Activated CD8-positive, alpha-beta T cell treated with anti-CD3 and anti-CD28 coated beads, Interleukin-2, amount 10 ng/mL, durations not matched to agents 7 days and 5 days (primary cell): ENCODE measurements around the gene TRAPPC1. TPM values are rescaled to one million over a fixed set of nuclear protein-coding genes. Genes with fewer than 3 reads are reported as not detected.

ENCODE experiments used
- ATAC-seq: fragments of 150-1000 bp; cut with Tn5 transposase; one replicate; pipeline ENCODE4 v1.10.0; 2021; ENCODE audit warnings: moderate library complexity
- CTCF ChIA-PET: fragments of 350-600 bp; sonication (Branson Sonifier 250); formaldehyde crosslinking; loops from one replicate; lab custom pipeline; 2021; ENCODE audit warnings: antibody characterized with exemption; lab: Charles Lee
- POLR2A ChIA-PET: fragments of 350-600 bp; sonication (Branson Sonifier 250); formaldehyde crosslinking; loops from one replicate; lab custom pipeline; 2021; ENCODE audit warnings: antibody characterized with exemption; lab: Charles Lee
- DNase-seq: peaks from one replicate; pipeline ENCODE4 v3.0.0-alpha.2; 2020
- H3K27ac Mint-ChIP-seq: one replicate; pipeline ENCODE4 v1.8.0; 2021; ENCODE audit warnings: mild to moderate bottlenecking, mixed read lengths
- H3K27me3 Mint-ChIP-seq: one replicate; pipeline ENCODE4 v1.8.0; 2021; ENCODE audit warnings: low read depth, mixed read lengths
- H3K36me3 Mint-ChIP-seq: one replicate; pipeline ENCODE4 v1.8.0; 2021; ENCODE audit warnings: low read depth, mixed read lengths
- H3K4me1 Mint-ChIP-seq: one replicate; pipeline ENCODE4 v1.8.0; 2021; ENCODE audit warnings: low read depth, mixed read lengths
- H3K4me3 Mint-ChIP-seq: one replicate; pipeline ENCODE4 v1.8.0; 2021; ENCODE audit warnings: mild to moderate bottlenecking, mixed read lengths
- H3K9me3 Mint-ChIP-seq: one replicate; pipeline ENCODE4 v1.8.0; 2022; ENCODE audit warnings: mixed read lengths; ENCODE audit not compliant: insufficient read depth
- total RNA-seq, 2 experiments: library from RNA; stranded (reverse); gene quantifications; one replicate each; pipeline ENCODE4 v1.2.3, GENCODE V29; 2021

Gene TRAPPC1
- total RNA-seq, 2 experiments from 2014 or later = 248 to 278 TPM

DNA sequence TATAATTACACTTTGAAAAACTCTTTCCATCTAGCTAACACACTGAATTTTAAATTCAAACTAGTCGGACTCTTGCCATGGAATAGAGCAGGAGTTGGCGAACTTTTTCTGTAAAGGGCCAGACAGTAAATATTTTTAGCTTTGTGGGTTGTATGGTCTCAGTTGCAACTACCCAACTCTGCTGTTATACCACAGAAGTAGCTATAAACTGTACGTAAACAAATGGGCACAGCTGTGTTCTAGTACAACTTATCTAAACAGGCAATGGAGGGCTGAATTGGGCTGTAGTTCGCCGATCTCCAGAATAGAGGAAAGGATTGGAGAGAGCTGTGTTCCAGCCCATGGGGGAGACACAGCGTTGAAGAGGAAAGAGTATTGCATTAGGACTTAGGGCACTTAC, 9.0 kb upstream of the TRAPPC1 start:
- H3K27me3 Mint-ChIP-seq = no peaks in the 10 kb centered on the region
- H3K9me3 Mint-ChIP-seq = no peaks in the 10 kb centered on the region
- DNase-seq = no peak
- ATAC-seq = no peak
- no peak overlapping the region for H3K27ac Mint-ChIP-seq
- peaks cover 69% of the 10 kb centered on the region for H3K36me3 Mint-ChIP-seq
- ChIA-PET CTCF (interaction anchor here (1.2 to 3.4 kb wide), 4 partner anchors 10 to 170 kb away, joined by 3 to 25 read pairs (median 3); no protein-coding TSS in a partner anchor), POLR2A (interaction anchor here (1.1 to 1.8 kb wide), 2 partner anchors 9 to 18 kb away, joined by 4 to 8 read pairs; partner anchors contain the start of genes CNTROB and TRAPPC1)
- H3K4me3 Mint-ChIP-seq = no peak overlapping the region
- H3K4me1 Mint-ChIP-seq = peaks cover 6% of the 10 kb centered on the region

DNA sequence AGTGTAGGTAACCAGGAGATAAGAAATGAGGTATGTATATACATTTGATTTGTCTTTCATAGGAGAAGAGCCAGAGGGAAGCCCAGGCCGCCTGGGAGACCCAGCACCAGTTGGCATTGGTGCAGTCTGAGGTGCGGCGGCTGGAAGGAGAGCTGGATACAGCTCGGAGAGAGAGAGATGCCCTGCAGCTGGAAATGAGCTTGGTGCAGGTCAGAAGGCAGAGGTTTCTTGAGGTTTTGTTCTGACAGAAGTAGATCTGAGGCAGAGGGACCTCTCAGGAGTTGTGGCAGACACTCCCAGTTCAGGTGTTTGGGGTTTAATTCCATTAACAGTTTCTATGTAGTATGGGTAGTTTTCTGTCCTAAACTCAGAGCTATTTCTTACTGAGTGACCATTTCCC, 8.3 kb upstream of the TRAPPC1 start:
- no peak for DNase-seq
- peaks cover 11% of the 10 kb centered on the region for H3K4me1 Mint-ChIP-seq
- POLR2A ChIA-PET = interaction anchor here (1.1 to 1.8 kb wide), 2 partner anchors 8 to 18 kb away, joined by 4 to 8 read pairs; partner anchors contain the start of genes CNTROB and TRAPPC1
- no peak for ATAC-seq
- no peak overlapping the region for H3K4me3 Mint-ChIP-seq
- CTCF ChIA-PET = interaction anchor here (0.7 to 3.4 kb wide), 3 partner anchors 24 to 139 kb away, joined by 3 to 25 read pairs (median 3); partner anchors contain the start of gene RNF227
- no peak overlapping the region for H3K27ac Mint-ChIP-seq
- peaks cover 71% of the 10 kb centered on the region for H3K36me3 Mint-ChIP-seq
- H3K27me3 Mint-ChIP-seq = no peaks in the 10 kb centered on the region
- H3K9me3 Mint-ChIP-seq = no peaks in the 10 kb centered on the region

DNA sequence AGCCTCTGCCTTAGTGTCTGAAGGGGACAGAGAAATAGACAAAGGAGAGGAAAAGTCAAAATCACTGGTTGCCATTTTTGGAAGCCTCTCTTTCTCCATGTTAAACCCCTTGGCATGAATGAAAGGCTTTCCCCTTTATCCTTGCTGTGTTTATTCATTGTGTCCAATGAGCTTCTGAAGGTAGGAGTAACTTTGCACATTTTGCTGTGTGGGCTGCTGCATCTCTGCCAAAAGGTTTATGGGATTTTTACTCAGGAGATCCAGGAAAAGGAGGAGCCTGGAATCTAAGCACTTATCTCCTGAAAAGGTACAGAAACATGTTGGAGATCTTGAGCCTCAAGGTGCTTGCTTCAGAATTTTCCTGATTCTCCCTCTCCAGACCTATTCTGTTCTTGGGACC, 4.1 kb upstream of the TRAPPC1 start:
- ATAC-seq (no peak), DNase-seq (no peak)
- POLR2A ChIA-PET = interaction anchor here (0.8 kb wide), 1 partner anchor 54 kb away, joined by 3 read pairs; no protein-coding TSS in a partner anchor
- no peak overlapping the region for H3K4me3 Mint-ChIP-seq
- H3K4me1 Mint-ChIP-seq = peaks cover 38% of the 10 kb centered on the region
- H3K27me3 Mint-ChIP-seq = no peaks in the 10 kb centered on the region
- CTCF ChIA-PET = interaction anchor here (1.1 to 9.7 kb wide), 5 partner anchors 9 to 73 kb away, joined by 3 to 128 read pairs (median 5); no protein-coding TSS in a partner anchor
- no peak overlapping the region for H3K27ac Mint-ChIP-seq
- H3K9me3 Mint-ChIP-seq = no peaks in the 10 kb centered on the region
- peaks cover 57% of the 10 kb centered on the region for H3K36me3 Mint-ChIP-seq

DNA sequence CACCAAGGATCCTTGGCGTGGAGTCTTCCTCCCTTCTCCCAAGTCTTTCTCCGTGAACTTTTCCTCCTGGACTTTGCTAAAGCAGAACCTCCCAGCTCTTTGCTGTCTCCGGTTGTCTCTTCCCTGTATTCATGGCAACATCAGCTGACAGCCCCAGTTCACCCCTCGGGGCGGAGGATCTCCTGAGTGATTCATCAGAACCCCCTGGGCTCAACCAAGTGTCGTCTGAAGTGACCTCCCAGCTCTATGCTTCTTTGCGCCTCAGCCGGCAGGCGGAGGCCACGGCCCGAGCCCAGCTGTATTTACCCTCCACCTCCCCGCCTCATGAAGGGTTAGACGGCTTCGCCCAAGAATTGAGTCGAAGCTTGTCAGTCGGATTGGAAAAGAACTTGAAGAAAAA, 1.2 kb upstream of the TRAPPC1 start:
- no peaks in the 10 kb centered on the region for H3K27me3 Mint-ChIP-seq
- CTCF ChIA-PET = interaction anchor here (0.8 to 9.7 kb wide), 24 partner anchors 8 to 124 kb away, joined by 3 to 128 read pairs (median 6); partner anchors contain the start of genes NAA38 and RNF227

DNA sequence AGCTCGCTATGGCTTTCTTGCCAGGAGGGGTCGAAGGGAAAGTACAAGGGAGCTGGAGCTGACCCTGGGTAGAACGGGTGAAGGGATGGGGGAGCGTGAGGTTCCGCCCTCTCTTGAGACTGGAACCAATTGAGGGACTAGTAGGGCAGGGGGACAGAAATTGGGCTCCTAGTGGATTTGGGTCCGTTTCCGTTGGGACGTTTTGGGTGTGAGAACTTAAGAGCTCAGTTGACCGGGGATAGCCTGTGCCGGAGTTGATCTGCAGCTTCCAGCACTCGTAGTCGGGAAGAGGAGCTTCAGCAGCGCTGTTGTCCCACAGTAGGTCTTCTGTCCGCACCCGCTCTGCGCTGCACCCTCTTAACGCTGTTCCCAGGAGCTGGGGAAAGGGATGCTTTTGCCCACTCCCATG, 741 bp upstream of the TRAPPC1 start:
- Mint-ChIP-seq H3K27ac (peak overlapping the region; percentile 98), H3K9me3 (no peaks in the 10 kb centered on the region), H3K4me3 (peak overlapping the region; percentile 95), H3K36me3 (peaks cover 46% of the 10 kb centered on the region), H3K27me3 (no peaks in the 10 kb centered on the region), H3K4me1 (peaks cover 52% of the 10 kb centered on the region)
- ATAC-seq (peak; percentile 38), DNase-seq (peak; percentile 51)
- POLR2A ChIA-PET = interaction anchor here (0.5 to 4.2 kb wide), 18 partner anchors 8 to 278 kb away, joined by 3 to 44 read pairs (median 4); partner anchors contain the start of genes AURKB, NAA38 and RNF227
- CTCF ChIA-PET = interaction anchor here (0.8 to 9.7 kb wide), 24 partner anchors 9 to 187 kb away, joined by 3 to 128 read pairs (median 6); partner anchors contain the start of genes NAA38 and RNF227

More for the DNA sequence above, 1.2 kb upstream of the TRAPPC1 start:
- peaks cover 52% of the 10 kb centered on the region for H3K4me1 Mint-ChIP-seq
- POLR2A ChIA-PET = interaction anchor here (0.5 to 4.2 kb wide), 14 partner anchors 7 to 278 kb away, joined by 3 to 44 read pairs (median 4); partner anchors contain the start of genes AURKB and RNF227
- H3K36me3 Mint-ChIP-seq = peaks cover 46% of the 10 kb centered on the region
- H3K9me3 Mint-ChIP-seq = no peaks in the 10 kb centered on the region
- peak overlapping the region; percentile 98 for H3K27ac Mint-ChIP-seq
- DNase-seq = peak; percentile 56
- ATAC-seq = no peak
- peak overlapping the region; percentile 95 for H3K4me3 Mint-ChIP-seq

DNA sequence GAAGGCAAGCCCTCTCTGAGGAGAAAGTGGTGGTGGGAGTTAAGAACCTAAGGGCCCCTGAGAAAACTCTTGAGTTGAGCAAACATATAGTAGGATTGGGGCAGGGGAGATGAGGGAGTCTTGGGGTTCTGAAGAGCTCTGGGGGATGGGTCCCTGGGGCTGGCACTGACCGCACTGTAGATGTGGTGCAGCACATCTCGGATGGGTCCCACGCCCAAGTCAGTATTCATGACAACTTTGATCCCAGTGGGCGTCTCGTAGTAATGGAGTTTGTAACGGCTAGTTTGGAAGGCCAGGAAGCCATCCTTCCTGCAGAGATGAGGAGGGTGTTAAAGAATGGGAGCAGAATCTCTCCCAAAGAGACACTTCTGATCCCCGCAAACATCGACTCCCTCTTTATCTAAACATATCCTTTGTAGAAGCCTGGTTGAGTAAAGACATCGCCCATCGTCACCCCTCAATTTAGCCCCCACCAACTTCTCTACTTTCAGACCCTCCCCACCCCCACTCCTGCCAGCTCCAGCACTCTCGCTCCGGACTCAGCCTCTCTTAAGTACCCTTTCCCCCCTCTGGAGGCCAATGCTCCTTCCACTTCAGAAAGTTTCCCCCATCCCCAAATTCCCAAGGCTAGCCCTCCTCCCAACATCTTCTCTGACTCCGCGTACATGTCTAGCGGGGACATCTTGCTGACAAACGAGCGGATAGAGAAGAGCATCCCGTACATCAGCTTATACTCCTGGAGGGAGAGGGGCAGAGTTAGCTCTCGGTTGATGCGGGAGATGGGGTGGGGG, 710 bp downstream of the TRAPPC1 start:
- DNase-seq (no peak), ATAC-seq (no peak)
- Mint-ChIP-seq H3K27ac (peak overlapping the region; percentile 98), H3K4me1 (peaks cover 47% of the 10 kb centered on the region), H3K4me3 (peak overlapping the region; percentile 95), H3K9me3 (no peaks in the 10 kb centered on the region), H3K36me3 (peaks cover 37% of the 10 kb centered on the region), H3K27me3 (no peaks in the 10 kb centered on the region)
- POLR2A ChIA-PET = interaction anchor here (0.9 to 4.2 kb wide), 9 partner anchors 9 to 245 kb away, joined by 4 to 44 read pairs (median 8); partner anchors contain the start of genes NAA38 and RNF227
- CTCF ChIA-PET = interaction anchor here (1.0 to 9.7 kb wide), 9 partner anchors 10 to 188 kb away, joined by 3 to 128 read pairs (median 14); partner anchors contain the start of gene RNF227

DNA sequence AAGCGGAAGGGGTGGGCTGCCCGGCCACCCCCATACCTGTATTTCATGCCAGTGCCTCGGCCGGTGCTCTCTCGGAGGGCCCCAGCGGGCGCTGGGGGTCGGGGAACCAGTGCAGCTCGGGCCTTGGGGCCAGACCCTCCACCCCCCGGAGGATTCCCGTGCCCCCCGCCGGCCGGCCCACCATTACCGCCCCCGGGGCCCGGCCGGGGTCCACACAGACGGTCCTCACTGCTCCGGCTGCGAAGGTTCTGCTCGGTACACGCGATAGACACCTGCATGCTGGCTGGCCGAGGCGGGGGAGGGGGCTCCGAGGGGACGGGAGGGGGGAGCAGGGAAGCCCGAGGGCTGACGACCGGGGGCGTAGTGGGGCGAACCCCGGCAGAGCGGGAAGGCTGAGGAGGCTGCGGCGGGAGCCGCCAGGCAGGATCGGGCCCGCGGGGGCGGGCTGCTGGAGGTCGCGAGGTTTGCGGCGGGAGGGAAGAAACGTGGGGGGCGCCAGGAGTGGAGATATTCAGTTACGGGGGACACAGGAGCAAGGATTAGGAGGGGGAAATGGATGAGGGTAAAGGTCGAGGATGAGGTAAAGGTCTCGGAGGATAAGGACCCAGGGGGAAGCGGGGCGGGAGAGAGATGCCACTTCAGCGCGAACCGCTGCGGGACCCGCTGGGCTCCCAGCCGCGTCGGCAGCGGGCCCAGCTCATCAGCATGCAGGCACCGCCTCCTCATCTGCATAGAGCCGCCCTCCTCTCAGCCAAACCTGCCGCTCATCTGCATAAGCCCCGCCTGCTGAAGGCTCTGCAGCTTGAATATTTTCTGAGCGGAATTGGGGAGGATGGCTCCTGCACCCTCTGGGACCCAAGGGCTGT, 2.4 kb downstream of the TRAPPC1 start, which contains the start of gene KCNAB3:
TSS of gene KCNAB3 (minus strand) at position 699 of the 866 bp plus-strand sequence. CDS start at position 278, 421 bp downstream.
- ATAC-seq (peak; percentile 31), DNase-seq (peak; percentile 78)
- H3K36me3 Mint-ChIP-seq = peaks cover 23% of the 10 kb centered on the region
- no peaks in the 10 kb centered on the region for H3K9me3 Mint-ChIP-seq
- peak within 1 kb of the TSS; percentile 95 for H3K4me3 Mint-ChIP-seq
- H3K27ac Mint-ChIP-seq = peak within 1 kb of the TSS; percentile 98
- no peaks in the 10 kb centered on the region for H3K27me3 Mint-ChIP-seq
- ChIA-PET POLR2A (interaction anchor here (1.5 kb wide), 1 partner anchor 244 kb away, joined by 6 read pairs; no protein-coding TSS in a partner anchor), CTCF (interaction anchor here (6.6 to 9.7 kb wide), 2 partner anchors 13 to 59 kb away, joined by 41 to 128 read pairs; partner anchors contain the start of gene RNF227)
- peaks cover 37% of the 10 kb centered on the region for H3K4me1 Mint-ChIP-seq

DNA sequence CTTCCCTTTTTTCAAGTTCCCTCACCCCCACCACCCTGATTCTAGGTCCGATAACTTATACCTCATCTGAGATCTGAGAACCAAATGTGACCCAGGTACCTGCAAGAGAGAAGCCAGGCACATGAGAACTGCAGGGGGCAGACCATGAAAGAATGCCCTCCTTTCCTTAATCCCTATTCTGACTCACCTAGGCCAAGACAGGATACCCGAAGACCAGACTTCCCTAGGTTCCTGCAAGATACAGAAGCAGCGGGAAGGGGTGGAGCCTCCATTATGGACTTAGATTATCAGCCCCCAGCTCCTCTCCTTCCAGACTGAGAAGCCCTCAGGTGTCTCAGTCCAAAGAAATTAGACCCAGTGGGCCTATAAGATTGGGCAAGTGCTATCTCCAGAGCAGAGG, 4.2 kb downstream of the TRAPPC1 start:
- POLR2A ChIA-PET = interaction anchor here (1.4 kb wide), 1 partner anchor 12 kb away, joined by 4 read pairs; the partner anchor contains the start of gene RNF227
- Mint-ChIP-seq H3K9me3 (no peaks in the 10 kb centered on the region), H3K27ac (no peak overlapping the region), H3K36me3 (peaks cover 12% of the 10 kb centered on the region), H3K4me1 (peaks cover 38% of the 10 kb centered on the region), H3K4me3 (no peak overlapping the region), H3K27me3 (no peaks in the 10 kb centered on the region)
- CTCF ChIA-PET = interaction anchor here (2.2 to 2.6 kb wide), 2 partner anchors 11 to 62 kb away, joined by 10 to 16 read pairs; partner anchors contain the start of gene RNF227
- ATAC-seq (no peak), DNase-seq (no peak)

DNA sequence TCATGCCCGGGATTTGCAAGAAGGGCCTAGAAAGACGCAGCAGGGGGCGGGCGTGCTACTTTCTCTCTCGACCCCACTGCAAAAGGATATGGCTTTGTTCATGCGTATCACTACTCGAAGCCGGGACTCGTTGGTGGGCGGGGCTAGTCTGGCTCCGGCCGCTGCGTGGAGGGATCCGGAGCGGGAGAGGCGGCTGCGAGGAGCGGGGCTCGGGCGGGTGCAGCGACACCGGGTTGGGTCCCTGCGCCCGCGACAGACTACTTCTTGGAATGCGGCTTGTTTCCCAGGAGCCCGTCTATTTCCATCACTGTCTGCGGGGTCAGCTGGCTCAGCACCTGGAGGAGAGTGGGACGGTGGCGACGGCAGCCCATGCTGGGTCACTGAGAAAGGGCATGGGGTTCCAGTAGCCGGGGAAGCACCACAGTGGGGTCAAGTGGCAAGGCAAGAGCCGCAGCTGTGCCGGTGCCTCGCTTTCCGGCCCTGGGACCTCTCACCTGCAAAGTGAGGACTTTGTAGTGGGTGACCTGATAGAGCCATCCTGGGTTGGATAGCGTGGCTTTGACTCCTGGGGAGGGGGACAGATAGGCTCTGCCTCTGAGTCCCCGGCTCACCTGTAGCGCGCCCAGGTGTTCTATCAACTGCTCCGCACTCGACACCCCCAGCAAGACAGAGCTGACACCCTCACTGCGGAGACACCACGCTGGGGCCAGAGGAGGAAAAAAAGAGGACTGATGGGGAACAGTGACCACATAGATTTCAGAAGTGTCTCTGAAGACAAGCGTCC, 8.7 kb downstream of the TRAPPC1 start:
- Mint-ChIP-seq H3K4me1 (peaks cover 25% of the 10 kb centered on the region), H3K9me3 (no peaks in the 10 kb centered on the region), H3K36me3 (peaks cover 4% of the 10 kb centered on the region), H3K4me3 (peak overlapping the region; percentile 54), H3K27ac (peak overlapping the region; percentile 74), H3K27me3 (no peaks in the 10 kb centered on the region)
- ChIA-PET POLR2A (interaction anchor here (1.2 to 3.1 kb wide), 2 partner anchors 9 to 17 kb away, joined by 4 to 23 read pairs; partner anchors contain the start of genes CNTROB and TRAPPC1), CTCF (interaction anchor here (1.2 to 2.5 kb wide), 6 partner anchors 10 to 67 kb away, joined by 4 to 16 read pairs (median 6); partner anchors contain the start of gene NAA38)
- ATAC-seq (peak; percentile 97), DNase-seq (peak; percentile 88)
